Loucy (cell line): Measurements from ENCODE around the gene TOMT.

Experiments
- H2AFZ ChIP-seq: fragments of 200-600 bp; sonication (generic); 2 replicates; pipeline ENCODE4 v1.6.0; 2016; ENCODE audit warnings: antibody characterized with exemption, mild to moderate bottlenecking, low read length, moderate library complexity
- H3F3A ChIP-seq: fragments of 200-600 bp; 2 replicates; pipeline ENCODE4 v1.6.0; 2016; ENCODE audit warnings: antibody characterized with exemption, low read depth, mild to moderate bottlenecking
- H3K27me3 ChIP-seq: fragments of 200-600 bp; sonication (generic); 2 replicates; pipeline ENCODE4 v1.6.1; 2014; ENCODE audit warnings: low read length, mild to moderate bottlenecking; ENCODE audit not compliant: insufficient read depth, poor library complexity, severe bottlenecking
- H3K36me3 ChIP-seq: fragments of 200-600 bp; sonication (generic); 2 replicates; pipeline ENCODE4 v1.6.1; 2016; ENCODE audit warnings: low read length; ENCODE audit not compliant: insufficient read depth
- H3K4me1 ChIP-seq: fragments of 200-600 bp; sonication (generic); 2 replicates; pipeline ENCODE4 v1.5.1; 2014; ENCODE audit warnings: low read length, mild to moderate bottlenecking; ENCODE audit not compliant: insufficient read depth, poor library complexity, severe bottlenecking
- H3K4me2 ChIP-seq: fragments of 200-600 bp; sonication (generic); 2 replicates; pipeline ENCODE4 v1.6.0; 2014; ENCODE audit warnings: antibody characterized with exemption, low read length, low read depth, mild to moderate bottlenecking; ENCODE audit not compliant: poor library complexity, severe bottlenecking
- H3K4me3 ChIP-seq: fragments of 200-600 bp; sonication (generic); 2 replicates; pipeline ENCODE4 v1.5.1; 2014; ENCODE audit warnings: low read length, mild to moderate bottlenecking, mixed read lengths; ENCODE audit not compliant: poor library complexity, severe bottlenecking
- H3K79me2 ChIP-seq: fragments of 200-600 bp; sonication (generic); 2 replicates; pipeline ENCODE4 v1.6.1; 2014; ENCODE audit warnings: low read length; ENCODE audit not compliant: insufficient read depth
- H3K9ac ChIP-seq: fragments of 200-600 bp; sonication (generic); 2 replicates; pipeline ENCODE4 v1.6.0; 2014; ENCODE audit warnings: mild to moderate bottlenecking, low read depth, low read length, moderate library complexity; ENCODE audit not compliant: poor library complexity, severe bottlenecking
- H3K9me2 ChIP-seq: fragments of 200-600 bp; sonication (generic); replicated peaks from 2 replicates; pipeline ENCODE4 v1.6.1; 2016; ENCODE audit warnings: low read depth, low read length, mixed read lengths
- H3K9me3 ChIP-seq: fragments of 200-600 bp; sonication (generic); 2 replicates; pipeline ENCODE4 v1.6.1; 2014; ENCODE audit warnings: mild to moderate bottlenecking, antibody characterized with exemption, low read length, low read depth; ENCODE audit not compliant: insufficient read depth
- H4K20me1 ChIP-seq: fragments of 200-600 bp; sonication (generic); 2 replicates; pipeline ENCODE4 v1.6.0; 2014; ENCODE audit warnings: antibody characterized with exemption, low read length, mild to moderate bottlenecking; ENCODE audit not compliant: insufficient read depth, poor library complexity, severe bottlenecking
- CTCF ChIP-seq: fragments of 200-600 bp; sonication (generic); conservative IDR thresholded peaks from 2 replicates; pipeline ENCODE4 v1.5.1; 2014; ENCODE audit warnings: mild to moderate bottlenecking, antibody characterized with exemption, low read length
- EZH2phosphoT487 ChIP-seq: fragments of 200-600 bp; IDR thresholded peaks from 2 replicates; pipeline ENCODE4 v1.6.1; 2018; ENCODE audit warnings: antibody characterized with exemption, mild to moderate bottlenecking, moderate library complexity, borderline replicate concordance

TOMT gene

GRCh38 chr11:72081184-72081644, 24.5 kb upstream of the TOMT start:
- peaks cover 30% of the 10 kb centered on the region for H4K20me1 ChIP-seq
- peaks cover 41% of the 10 kb centered on the region for H3K79me2 ChIP-seq
- no peaks in the 10 kb centered on the region for H3K9me3 ChIP-seq
- no peaks in the 10 kb centered on the region for H3K9me2 ChIP-seq
- H2AFZ ChIP-seq = peak overlapping the region; percentile 80
- H3K9ac ChIP-seq = peak overlapping the region; percentile 62
- peak overlapping the region; percentile 98 for H3K4me3 ChIP-seq
- peak overlapping the region; percentile 78 for H3K4me2 ChIP-seq
- no peaks in the 10 kb centered on the region for H3F3A ChIP-seq
- no peaks in the 10 kb centered on the region for H3K36me3 ChIP-seq
- H3K4me1 ChIP-seq = peaks cover 37% of the 10 kb centered on the region
- no peaks in the 10 kb centered on the region for H3K27me3 ChIP-seq
- TF ChIP-seq CTCF (no peak), EZH2phosphoT487 (no peak)

GRCh38 chr11:72081821-72082453, 23.8 kb upstream of the TOMT start:
- H3K4me2 ChIP-seq = peak overlapping the region; percentile 78
- TF ChIP-seq EZH2phosphoT487 (no peak), CTCF (no peak)
- no peak overlapping the region for H3K9ac ChIP-seq

GRCh38 chr11:72083414-72083813, 22.3 kb upstream of the TOMT start:
- Histone ChIP-seq H4K20me1 (peaks cover 16% of the 10 kb centered on the region), H3K9me3 (no peaks in the 10 kb centered on the region), H3K36me3 (no peaks in the 10 kb centered on the region), H3K4me3 (no peak overlapping the region), H3K9ac (no peak overlapping the region), H3K4me2 (no peak overlapping the region), H3K27me3 (no peaks in the 10 kb centered on the region), H2AFZ (no peak overlapping the region), H3K4me1 (peaks cover 22% of the 10 kb centered on the region), H3K9me2 (no peaks in the 10 kb centered on the region), H3F3A (no peaks in the 10 kb centered on the region), H3K79me2 (peaks cover 19% of the 10 kb centered on the region)
- TF ChIP-seq CTCF = no peak
- TF ChIP-seq EZH2phosphoT487 = no peak

More at GRCh38 chr11:72081821-72082453, 23.8 kb upstream of the TOMT start:
- no peak overlapping the region for H2AFZ ChIP-seq
- peaks cover 36% of the 10 kb centered on the region for H3K4me1 ChIP-seq
- no peaks in the 10 kb centered on the region for H3K27me3 ChIP-seq
- H3K9me2 ChIP-seq = no peaks in the 10 kb centered on the region
- H3K79me2 ChIP-seq = peaks cover 34% of the 10 kb centered on the region
- no peak overlapping the region for H3K4me3 ChIP-seq
- no peaks in the 10 kb centered on the region for H3F3A ChIP-seq
- no peaks in the 10 kb centered on the region for H3K9me3 ChIP-seq
- no peaks in the 10 kb centered on the region for H3K36me3 ChIP-seq
- H4K20me1 ChIP-seq = peaks cover 28% of the 10 kb centered on the region
